T-helper 2 cell treated with Interferon-gamma antibody and Interleukin-4, amounts not matched to agents 100 ng/mL and 5 ng/mL, for 36 hours (primary cell): Measurements from ENCODE around the gene CCNE1. TPM values are rescaled to one million over a fixed set of nuclear protein-coding genes. Genes with fewer than 3 reads are reported as not detected.

Experiments
- intact Hi-C: fragments of 100-400 bp; cut with micrococcal nuclease; formaldehyde crosslinking; loops from one replicate; pipeline ENCODE4 v1.15.1; 2023
- total RNA-seq: library from RNA; stranded (reverse); gene quantifications from 2 replicates; pipeline ENCODE4 v1.2.3, GENCODE V29; 2022

CCNE1 gene
- total RNA-seq, 1 donor from 2014 or later, result 37.1 TPM

DNA sequence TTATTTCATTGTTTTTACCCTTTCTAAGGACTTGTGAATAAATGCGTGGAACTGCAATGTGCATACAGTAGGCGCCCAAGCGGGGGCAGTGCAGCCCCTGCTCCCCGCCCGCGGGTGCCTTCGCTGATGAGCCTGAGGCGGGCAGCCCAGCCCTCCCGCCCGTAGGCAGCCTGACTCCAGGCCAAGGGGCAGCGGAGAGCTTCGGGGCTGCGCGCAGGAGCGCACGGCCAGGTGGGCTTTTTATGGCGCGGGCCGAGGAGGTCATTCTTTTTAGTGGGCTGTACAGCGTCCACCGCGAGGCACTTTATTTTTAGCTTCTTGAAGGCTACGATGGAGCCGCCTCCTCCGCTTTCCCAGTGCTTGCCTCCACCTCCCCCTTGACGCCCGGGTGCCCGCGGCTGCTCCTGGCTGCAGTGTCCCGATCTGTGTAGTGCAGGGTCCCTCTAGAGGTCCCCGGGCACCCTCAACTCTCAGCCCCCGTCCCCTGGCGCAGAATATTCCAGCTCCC lies 60.5 kb downstream of the CCNE1 start:
- intact Hi-C loops, result loop anchor here (1.0 to 2.0 kb wide), 2 partner anchors 27 to 178 kb away; no protein-coding TSS in a partner anchor

DNA sequence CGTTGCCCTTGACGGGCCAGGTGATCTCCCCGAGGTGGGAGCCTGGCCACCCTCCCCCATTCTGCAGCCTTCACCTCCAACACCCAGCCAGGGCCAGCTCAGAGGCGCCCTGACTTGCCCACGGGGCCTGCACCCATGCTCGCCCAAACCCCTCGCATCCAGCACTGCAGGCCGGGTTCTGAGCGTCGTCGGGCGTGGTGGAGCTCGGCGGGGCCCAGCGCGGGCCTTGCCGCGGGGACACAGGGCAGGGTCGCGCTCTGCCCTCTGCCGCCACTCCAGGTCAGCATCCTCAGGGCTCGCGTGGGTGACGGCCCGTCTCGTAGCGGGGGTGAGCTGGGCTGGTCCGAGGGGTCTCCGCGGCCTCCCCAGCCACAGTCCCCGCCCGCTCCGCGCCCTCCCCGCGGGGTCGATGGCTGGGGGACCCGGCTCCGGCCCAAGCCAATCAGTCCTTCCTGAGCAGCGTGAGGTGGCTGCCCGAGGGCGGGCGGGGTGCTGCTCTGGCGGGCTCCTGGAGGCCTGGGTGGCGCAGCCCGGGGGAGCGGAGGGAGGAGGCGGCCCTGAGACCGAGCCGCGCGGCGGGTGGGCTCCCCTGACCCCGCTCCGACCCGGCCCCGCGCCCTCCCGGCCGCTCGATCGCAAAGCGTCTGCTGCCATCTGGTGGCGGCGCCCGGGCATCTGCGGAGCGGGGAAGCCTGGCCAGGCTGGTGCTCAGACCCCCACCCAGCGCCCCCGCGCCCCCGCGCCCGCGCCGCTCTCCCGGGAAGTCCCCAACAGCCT lies 61.4 kb downstream of the CCNE1 start:
- intact Hi-C loops, result loop anchor here (1.0 to 2.0 kb wide), 3 partner anchors 28 to 143 kb away; no protein-coding TSS in a partner anchor

Other genes starting within 250 kb of the CCNE1 start
- gene POP4, start 205.7 kb upstream of the CCNE1 start, total RNA-seq, result 104 and 110 TPM in 2 replicates
- gene PLEKHF1, start 146.5 kb upstream of the CCNE1 start, total RNA-seq, result 37.0 and 37.4 TPM in 2 replicates
- gene C19orf12, start 96.7 kb upstream of the CCNE1 start, total RNA-seq, result 43.2 and 45.8 TPM in 2 replicates
- 52.6 and 53.1 TPM in 2 replicates for gene URI1, start 130.2 kb downstream of the CCNE1 start, total RNA-seq